Measurements from ENCODE around the gene RAD51B. TPM values are rescaled to one million over a fixed set of nuclear protein-coding genes. Genes with fewer than 3 reads are reported as not detected.

Gene RAD51B
- total RNA-seq, 1 experiment from 2014 or later = 16.7 TPM

- no peak overlapping the region for H2AK5ac ChIP-seq (ENCODE audit: insufficient read length, low read length)
- no peak overlapping the region for H3K4me2 ChIP-seq (ENCODE audit: insufficient read depth, insufficient read length, low read length)
- no peak overlapping the region for H3K23ac ChIP-seq (ENCODE audit: insufficient read length, low read depth, low read length)
- no peak overlapping the region for H4K8ac ChIP-seq (replicated peaks; ENCODE audit: insufficient read length, low read depth, low read length)
- peaks cover 13 to 16% of the 10 kb centered on the region in 2 experiments for H3K4me1 Mint-ChIP-seq
- H3K4me1 ChIP-seq (ENCODE audit: insufficient read depth, low read length) = no peaks in the 10 kb centered on the region
- no peak overlapping the region for H2BK12ac ChIP-seq (ENCODE audit: insufficient read length, low read depth, low read length)
- H3K27me3 Mint-ChIP-seq (ENCODE audit: low read depth) = no peaks in the 10 kb centered on the region; the same call in 1 of the 2 replicates
- no peak for DNase-seq
- no peak overlapping the region for H2BK15ac ChIP-seq (ENCODE audit: low read depth, low read length)
- no peak for TF ChIP-seq CTCF (conservative IDR thresholded peaks at IDR 0.05)
- peaks cover 10% of the 10 kb centered on the region for H3K9me3 ChIP-seq (ENCODE audit: control insufficient read depth, low read depth, low read length)
- H3K18ac ChIP-seq (ENCODE audit: insufficient read length, low read depth, low read length) = no peak overlapping the region
- H3K23me2 ChIP-seq (ENCODE audit: insufficient read length, low read depth, low read length, poor library complexity, severe bottlenecking) = no peaks in the 10 kb centered on the region
- H2BK120ac ChIP-seq (ENCODE audit: low read depth, low read length, poor library complexity, severe bottlenecking) = no peak overlapping the region
- H3K56ac ChIP-seq (ENCODE audit: insufficient read length, low read depth, low read length) = no peak overlapping the region
- H3K4ac ChIP-seq (ENCODE audit: low read depth, low read length) = no peak overlapping the region
- no peak overlapping the region for H3K14ac ChIP-seq (ENCODE audit: insufficient read depth, low read length)
- H2AFZ ChIP-seq (ENCODE audit: low read length) = no peak overlapping the region
- peaks cover 29 to 32% of the 10 kb centered on the region in 2 experiments for H3K9me3 Mint-ChIP-seq
- H2BK5ac ChIP-seq (ENCODE audit: insufficient read length, low read length) = no peak overlapping the region
- H4K91ac ChIP-seq (ENCODE audit: insufficient read length, low read depth, low read length) = no peak overlapping the region
- no peak overlapping the region; a peak in 1 of 7 replicates for H3K27ac Mint-ChIP-seq
- no peak overlapping the region for H4K5ac ChIP-seq (ENCODE audit: insufficient read length, low read depth, low read length)
- H3K27me3 ChIP-seq (ENCODE audit: insufficient read depth, low read length) = no peaks in the 10 kb centered on the region
- H3K27ac ChIP-seq (ENCODE audit: insufficient read length, low read depth, low read length) = no peak overlapping the region
- WGBS (ENCODE audit: extremely low coverage, insufficient read length, low lambda C conversion rate) = no CpG with 5 or more reads among the region's 4 CpGs
- H3K79me1 ChIP-seq (ENCODE audit: insufficient read depth, low read depth, low read length, poor library complexity, severe bottlenecking) = no peaks in the 10 kb centered on the region
- no peaks in the 10 kb centered on the region for H4K20me1 ChIP-seq (ENCODE audit: control insufficient read depth, insufficient read depth, insufficient read length)
- H3K4me3 Mint-ChIP-seq = no peak overlapping the region
- H2BK20ac ChIP-seq (ENCODE audit: low read depth, low read length, poor library complexity, severe bottlenecking) = no peak overlapping the region
- H3T11ph ChIP-seq (ENCODE audit: low read length) = no peak overlapping the region
- H3K9ac ChIP-seq (ENCODE audit: extremely low read depth, insufficient read length, low read length) = no peak overlapping the region
- peaks cover 24 to 39% (median 34%) of the 10 kb centered on the region in 3 experiments for H3K36me3 Mint-ChIP-seq (ENCODE audit: insufficient read depth in 1 of 3, low read depth in 3 of 3)
- no peaks in the 10 kb centered on the region for H3K79me2 ChIP-seq (ENCODE audit: insufficient read depth, low read length)
Observed at GRCh38 chr14:68300608-68301007, 481.0 kb downstream of the RAD51B start.
